ENCODE measurements around the gene NUTM2D.
"Not testable (repeated sequence)": the region's sequence is repeated elsewhere in the genome, so short reads cannot be mapped to it uniquely, and the experiment has no call there.

GRCh38 chr10:87374091-87374490 is 16.5 kb downstream of the NUTM2D start:
- not testable (repeated sequence) for TF ChIP-seq CTCF (IDR thresholded peaks at IDR 0.05; ENCODE audit: low read length); EZH2 (IDR thresholded peaks at IDR 0.05; ENCODE audit: borderline replicate concordance, low read length)

Data from OCI-LY1 (cell line).